Spleen (tissue), 7 donors: Measurements from ENCODE around the gene SHC4.

ENCODE experiments used
- POLR2A ChIP-seq, 3 donors: fragments of 450-650 bp; IDR thresholded peaks; one replicate each; pipeline ENCODE4 v1.5.1; 2017; ENCODE audit warnings: antibody characterized with exemption in 3 of 3, mild to moderate bottlenecking in 1 of 3
- POLR2AphosphoS5 ChIP-seq, 3 donors: sonication (generic); formaldehyde crosslinking; IDR thresholded peaks; one replicate each; pipeline ENCODE4 v1.5.1; 2017; ENCODE audit warnings: antibody characterized with exemption in 3 of 3
- TF ChIP-seq, protein P1 (sequence below), 11 experiments: fragments of 200-600 bp in 7 of 11; fragments of 450-650 bp in 4 of 11; sonication (generic) in 4 of 11; IDR thresholded peaks in 8 of 11; conservative IDR thresholded peaks in 3 of 11; 1 replicate in 7 of 11; 2 replicates in 4 of 11; pipeline versions ENCODE4 v1.4.0 to v1.8.0; 2016 to 2021; ENCODE audit warnings: antibody characterized with exemption in 11 of 11, inconsistent platforms in 4 of 11, mild to moderate bottlenecking in 1 of 11
- donor health status: DM: no; HTN: no; CAD: no; lungs with moderate emphysema.
- donor health status: DM: no; HTN: no; CAD: no.
- donor health status: DM: no; HTN: no; CAD: no.

DNA sequence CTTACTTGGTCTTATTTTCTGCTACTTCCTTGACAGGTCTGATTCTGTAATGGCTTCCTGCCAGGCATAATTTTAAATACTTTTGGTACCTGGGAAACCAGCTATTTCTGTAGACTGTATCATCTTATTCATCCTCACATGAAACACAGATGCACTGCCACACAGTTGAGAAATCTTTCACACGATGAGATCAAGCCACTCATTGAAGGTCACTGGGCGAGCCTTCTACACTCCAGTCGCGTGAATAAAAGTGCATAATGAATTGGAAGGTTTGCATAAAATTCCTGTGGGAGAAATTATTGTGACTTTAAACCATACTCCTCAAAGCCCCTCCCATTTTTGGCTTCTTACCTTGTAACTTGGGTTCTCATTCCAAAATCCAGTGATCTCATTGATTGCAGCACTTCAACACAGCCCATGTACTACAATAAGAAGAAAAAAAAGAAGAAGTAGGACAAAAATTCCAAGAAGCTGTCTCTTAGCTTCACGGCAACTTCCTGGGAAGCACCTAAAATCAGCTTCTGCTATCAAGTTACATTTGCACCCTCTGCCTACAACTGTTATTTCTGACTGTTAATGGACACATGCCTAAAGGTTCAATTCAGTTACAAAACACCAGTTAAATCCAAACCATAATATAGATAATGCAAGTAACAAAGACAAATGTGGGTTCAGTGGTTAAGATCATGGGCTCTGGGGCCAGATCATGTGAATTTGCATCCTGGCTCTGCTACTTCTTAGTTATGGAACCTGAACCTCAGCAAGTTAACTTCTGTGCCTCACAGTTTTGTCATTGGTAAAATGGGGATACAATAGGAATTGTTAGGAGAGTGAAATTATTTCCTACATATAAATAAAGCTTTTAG, 39.0 kb downstream of the SHC4 start:
- TF ChIP-seq, protein P1, sequence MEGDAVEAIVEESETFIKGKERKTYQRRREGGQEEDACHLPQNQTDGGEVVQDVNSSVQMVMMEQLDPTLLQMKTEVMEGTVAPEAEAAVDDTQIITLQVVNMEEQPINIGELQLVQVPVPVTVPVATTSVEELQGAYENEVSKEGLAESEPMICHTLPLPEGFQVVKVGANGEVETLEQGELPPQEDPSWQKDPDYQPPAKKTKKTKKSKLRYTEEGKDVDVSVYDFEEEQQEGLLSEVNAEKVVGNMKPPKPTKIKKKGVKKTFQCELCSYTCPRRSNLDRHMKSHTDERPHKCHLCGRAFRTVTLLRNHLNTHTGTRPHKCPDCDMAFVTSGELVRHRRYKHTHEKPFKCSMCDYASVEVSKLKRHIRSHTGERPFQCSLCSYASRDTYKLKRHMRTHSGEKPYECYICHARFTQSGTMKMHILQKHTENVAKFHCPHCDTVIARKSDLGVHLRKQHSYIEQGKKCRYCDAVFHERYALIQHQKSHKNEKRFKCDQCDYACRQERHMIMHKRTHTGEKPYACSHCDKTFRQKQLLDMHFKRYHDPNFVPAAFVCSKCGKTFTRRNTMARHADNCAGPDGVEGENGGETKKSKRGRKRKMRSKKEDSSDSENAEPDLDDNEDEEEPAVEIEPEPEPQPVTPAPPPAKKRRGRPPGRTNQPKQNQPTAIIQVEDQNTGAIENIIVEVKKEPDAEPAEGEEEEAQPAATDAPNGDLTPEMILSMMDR (IDR thresholded peaks at IDR 0.05 in 8 of 11, conservative IDR thresholded peaks at IDR 0.05 in 3 of 11), result no peak
- TF ChIP-seq POLR2A (IDR thresholded peaks at IDR 0.05) (no peak), POLR2AphosphoS5 (IDR thresholded peaks at IDR 0.05) (no peak)
